ENCODE data around the gene MSANTD3. TPM values are rescaled to one million over a fixed set of nuclear protein-coding genes. Genes with fewer than 3 reads are reported as not detected.

MSANTD3 gene
- total and polyA plus RNA-seq, 9 of the 15 experiments (the other 6 are each of a cell fraction or from before 2014, with no cell fraction given): 9.4 to 28.7 (median 22.3) TPM

GRCh38 chr9:100397529-100398266 lies 29.2 kb upstream of the MSANTD3 start (continued):
- no peak for TF ChIP-seq E2F1 (CRISPR knock-in tag; IDR thresholded peaks at IDR 0.05)
- TF ChIP-seq, protein P1, sequence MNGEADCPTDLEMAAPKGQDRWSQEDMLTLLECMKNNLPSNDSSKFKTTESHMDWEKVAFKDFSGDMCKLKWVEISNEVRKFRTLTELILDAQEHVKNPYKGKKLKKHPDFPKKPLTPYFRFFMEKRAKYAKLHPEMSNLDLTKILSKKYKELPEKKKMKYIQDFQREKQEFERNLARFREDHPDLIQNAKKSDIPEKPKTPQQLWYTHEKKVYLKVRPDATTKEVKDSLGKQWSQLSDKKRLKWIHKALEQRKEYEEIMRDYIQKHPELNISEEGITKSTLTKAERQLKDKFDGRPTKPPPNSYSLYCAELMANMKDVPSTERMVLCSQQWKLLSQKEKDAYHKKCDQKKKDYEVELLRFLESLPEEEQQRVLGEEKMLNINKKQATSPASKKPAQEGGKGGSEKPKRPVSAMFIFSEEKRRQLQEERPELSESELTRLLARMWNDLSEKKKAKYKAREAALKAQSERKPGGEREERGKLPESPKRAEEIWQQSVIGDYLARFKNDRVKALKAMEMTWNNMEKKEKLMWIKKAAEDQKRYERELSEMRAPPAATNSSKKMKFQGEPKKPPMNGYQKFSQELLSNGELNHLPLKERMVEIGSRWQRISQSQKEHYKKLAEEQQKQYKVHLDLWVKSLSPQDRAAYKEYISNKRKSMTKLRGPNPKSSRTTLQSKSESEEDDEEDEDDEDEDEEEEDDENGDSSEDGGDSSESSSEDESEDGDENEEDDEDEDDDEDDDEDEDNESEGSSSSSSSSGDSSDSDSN (IDR thresholded peaks at IDR 0.05; ENCODE audit: borderline replicate concordance in 1 of 2, low read depth in 2 of 2, low read length in 2 of 2): no peak
- no peak for TF ChIP-seq POLR2H (tag; IDR thresholded peaks at IDR 0.05; ENCODE audit: low read depth)
- no peak for TF ChIP-seq SAFB (IDR thresholded peaks at IDR 0.05; ENCODE audit: borderline replicate concordance, low read depth, low read length)
- TF ChIP-seq IRF2 (CRISPR knock-in tag; IDR thresholded peaks at IDR 0.05): no peak
- no peak for TF ChIP-seq C11orf30 (IDR thresholded peaks at IDR 0.05; ENCODE audit: low read depth)
- no peak for TF ChIP-seq OTX1 (CRISPR knock-in tag; IDR thresholded peaks at IDR 0.05)
- no peak for TF ChIP-seq FUS (optimal IDR thresholded peaks at IDR 0.05; ENCODE audit: low read depth, low read length)
- no peak for TF ChIP-seq BMI1 (IDR thresholded peaks at IDR 0.05; ENCODE audit: low read length)
- no peak for TF ChIP-seq NFYB (IDR thresholded peaks at IDR 0.05; ENCODE audit: extremely low read depth, insufficient read length)
- no peak for TF ChIP-seq TEAD4 (IDR thresholded peaks at IDR 0.05; ENCODE audit: low read length)
- TF ChIP-seq TEAD4 (CRISPR knock-in tag; IDR thresholded peaks at IDR 0.05; ENCODE audit: borderline replicate concordance): no peak
- no peak for TF ChIP-seq NONO (IDR thresholded peaks at IDR 0.05; ENCODE audit: low read depth in 2 of 2, low read length in 1 of 2)
- no peak for TF ChIP-seq ZBTB7A (IDR thresholded peaks at IDR 0.05; ENCODE audit: borderline replicate concordance, control insufficient read depth, low read depth, low read length)
- no peak for TF ChIP-seq HNRNPUL1 (IDR thresholded peaks at IDR 0.05; ENCODE audit: low read length)
- TF ChIP-seq AFF1 (IDR thresholded peaks at IDR 0.05; ENCODE audit: low read depth in 1 of 2, partially characterized antibody in 2 of 2): no peak
- no peak for TF ChIP-seq POLR3G (IDR thresholded peaks at IDR 0.05; ENCODE audit: extremely low read depth, insufficient read length, insufficient replicate concordance)

All from K562 (cell line).